CD4-positive, alpha-beta memory T cell (primary cell): ENCODE measurements around the gene PCLO. TPM values are rescaled to one million over a fixed set of nuclear protein-coding genes. Genes with fewer than 3 reads are reported as not detected.

ENCODE experiments used
- CTCF ChIA-PET: fragments of 350-600 bp; sonication (Branson Sonifier 250); formaldehyde crosslinking; loops from one replicate; lab custom pipeline; 2021; ENCODE audit warnings: inconsistent platforms; ENCODE audit not compliant: partially characterized antibody; lab: Charles Lee
- POLR2A ChIA-PET: fragments of 350-600 bp; sonication (Branson Sonifier 250); formaldehyde crosslinking; loops from one replicate; lab custom pipeline; 2021; ENCODE audit not compliant: partially characterized antibody; lab: Charles Lee
- DNase-seq, 5 donors: peaks; one replicate each; pipeline versions ENCODE4 v3.0.0 to v3.0.0-alpha.2; 2020 to 2022; ENCODE audit warnings: mixed read lengths in 1 of 5
- H3K27ac ChIP-seq: one replicate; pipeline ENCODE4 v1.7.0; 2013; ENCODE audit warnings: low read depth, low read length
- H3K27me3 ChIP-seq: 2 replicates; pipeline ENCODE4 v1.7.0; 2013; ENCODE audit warnings: mild to moderate bottlenecking, low read length, moderate library complexity; ENCODE audit not compliant: insufficient read depth
- H3K36me3 ChIP-seq: 2 replicates; pipeline ENCODE4 v1.7.0; 2013; ENCODE audit warnings: mild to moderate bottlenecking, low read length, moderate library complexity; ENCODE audit not compliant: insufficient read depth
- H3K4me1 ChIP-seq: 2 replicates; pipeline ENCODE4 v1.7.0; 2013; ENCODE audit warnings: mild to moderate bottlenecking, low read length, moderate library complexity; ENCODE audit not compliant: insufficient read depth
- H3K4me3 ChIP-seq, 2 donors: one replicate each; pipeline ENCODE4 v1.7.0; 2013; ENCODE audit warnings: low read length in 2 of 2, mild to moderate bottlenecking in 1 of 2
- H3K9me3 ChIP-seq, 2 donors: one replicate each; pipeline ENCODE4 v1.7.0; 2013; ENCODE audit warnings: low read length in 2 of 2, control low read depth in 1 of 2; ENCODE audit not compliant: control insufficient read depth in 1 of 2
- H3K27ac Mint-ChIP-seq, 7 donors: one replicate each; pipeline ENCODE4 v1.8.0; 2020 to 2021; ENCODE audit warnings: mixed read lengths in 7 of 7, mild to moderate bottlenecking in 6 of 7, inconsistent platforms in 3 of 7, moderate library complexity in 3 of 7
- H3K27me3 Mint-ChIP-seq, 2 donors: one replicate each; pipeline ENCODE4 v1.8.0; 2020 to 2021; ENCODE audit warnings: mixed read lengths in 2 of 2
- H3K36me3 Mint-ChIP-seq, 2 donors: one replicate each; pipeline ENCODE4 v1.8.0; 2020 to 2021; ENCODE audit warnings: mixed read lengths in 2 of 2, inconsistent platforms in 1 of 2, mild to moderate bottlenecking in 1 of 2
- H3K4me1 Mint-ChIP-seq, 4 donors: one replicate each; pipeline ENCODE4 v1.8.0; 2020 to 2021; ENCODE audit warnings: mixed read lengths in 4 of 4, mild to moderate bottlenecking in 1 of 4
- H3K4me3 Mint-ChIP-seq, 8 donors: one replicate each; pipeline ENCODE4 v1.8.0; 2020 to 2021; ENCODE audit warnings: mixed read lengths in 8 of 8, mild to moderate bottlenecking in 7 of 8, moderate library complexity in 6 of 8, inconsistent platforms in 3 of 8
- H3K9me3 Mint-ChIP-seq, 8 donors: one replicate each; pipeline ENCODE4 v1.8.0; 2020 to 2021; ENCODE audit warnings: mixed read lengths in 8 of 8, mild to moderate bottlenecking in 5 of 8, inconsistent platforms in 3 of 8, moderate library complexity in 1 of 8
- intact Hi-C: fragments of 100-400 bp; cut with micrococcal nuclease; formaldehyde crosslinking; loops from one replicate; pipeline ENCODE4 v1.15.1; 2023
- polyA plus RNA-seq, 2 donors: library from polyadenylated mRNA; unstranded; fragments of 300-500 nt; fragmentation: Illumina TruSeq; gene quantifications; one replicate each; pipeline ENCODE4 v1.2.3, GENCODE V29; 2021
- total RNA-seq, 2 experiments: library from RNA; stranded (reverse); gene quantifications; one replicate each; pipeline ENCODE4 v1.2.3, GENCODE V29; 2021

The PCLO gene
- total and polyA plus RNA-seq, 4 experiments from 2014 or later, result 0.03 TPM; not detected in 3

DNA sequence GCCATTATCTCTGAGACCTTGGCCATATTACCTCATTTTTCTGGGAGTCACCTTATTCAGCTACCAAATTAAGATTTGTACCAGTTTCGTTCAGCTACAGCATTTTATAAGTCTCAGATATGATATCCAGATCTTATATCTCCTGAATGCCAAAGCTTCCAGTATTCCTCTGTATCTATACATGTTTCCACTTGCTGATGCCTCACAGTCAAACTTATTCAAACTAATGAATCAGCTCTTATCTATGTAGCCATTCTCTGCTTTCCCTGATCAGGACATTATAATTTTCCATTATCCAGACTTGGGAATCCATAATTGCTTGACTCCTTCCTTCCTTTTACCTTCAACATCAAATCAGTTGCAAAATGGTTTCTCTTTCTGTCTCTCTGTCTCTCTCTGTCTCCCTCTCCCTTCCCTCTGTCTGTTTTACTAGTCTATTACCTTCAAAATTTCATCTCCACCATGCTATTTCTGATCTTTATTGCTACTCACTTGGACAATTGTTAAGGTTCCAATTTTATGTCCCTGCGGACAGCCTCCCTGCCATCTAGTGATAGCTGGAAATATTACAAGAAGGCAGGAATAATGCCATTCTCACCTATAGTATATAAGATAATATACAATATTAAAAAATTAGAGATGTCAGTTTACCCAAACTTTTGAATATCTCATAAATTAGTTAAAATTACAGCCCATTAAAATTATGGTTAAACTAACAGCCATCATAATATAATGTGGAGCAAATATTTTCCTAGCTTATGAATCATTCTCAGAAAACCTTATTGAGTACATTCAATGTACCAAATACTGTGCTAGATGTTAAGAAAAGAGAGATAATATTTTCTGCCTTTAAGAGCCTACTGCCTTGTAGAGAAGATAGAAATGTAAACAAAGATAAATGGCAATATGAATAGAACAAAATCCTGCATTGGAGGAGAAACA is 89.8 kb downstream of the PCLO start:
- ChIA-PET CTCF (no interaction called here), POLR2A (no interaction called here)
- Histone ChIP-seq H3K4me1 (no peaks in the 10 kb centered on the region), H3K4me3 (no peak overlapping the region), H3K27me3 (no peaks in the 10 kb centered on the region), H3K27ac (no peak overlapping the region), H3K36me3 (no peaks in the 10 kb centered on the region), H3K9me3 (no peaks in the 10 kb centered on the region)
- H3K27me3 Mint-ChIP-seq, result no peaks in the 10 kb centered on the region
- intact Hi-C loops, result no loop called here
- H3K36me3 Mint-ChIP-seq, result no peaks in the 10 kb centered on the region
- H3K4me1 Mint-ChIP-seq, result no peaks in the 10 kb centered on the region
- peaks cover 2 to 11% (median 6%) of the 10 kb centered on the region in 8 donors for H3K9me3 Mint-ChIP-seq
- H3K27ac Mint-ChIP-seq, result no peak overlapping the region
- no peak overlapping the region for H3K4me3 Mint-ChIP-seq
- DNase-seq, result no peak

- no peak overlapping the region for H3K27ac Mint-ChIP-seq
- H3K9me3 Mint-ChIP-seq, result peaks cover 0 to 6% (median 3%) of the 10 kb centered on the region in 8 donors
These were observed 97.0 kb downstream of the PCLO start for GRCh38 chr7:83065714-83066113.

DNA sequence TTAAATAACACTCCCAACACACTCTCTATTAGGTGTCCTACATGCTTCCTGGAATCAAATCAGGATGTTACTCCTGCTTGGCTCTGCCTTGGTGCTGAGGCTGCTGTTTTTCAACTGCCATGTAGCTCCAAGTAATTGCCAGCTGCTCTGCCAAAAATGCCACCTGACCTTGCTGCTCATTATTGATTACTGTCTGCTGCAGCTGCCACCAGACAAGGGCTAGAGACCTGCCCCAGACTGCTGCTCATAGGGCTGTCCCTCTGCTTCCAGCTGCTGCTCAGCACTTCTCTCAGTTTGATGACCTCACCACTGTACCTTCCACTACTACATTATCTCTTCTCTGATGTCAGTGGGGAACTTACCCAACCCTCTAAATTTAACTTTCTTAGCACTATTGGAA is 102.5 kb downstream of the PCLO start:
- Histone ChIP-seq H3K4me1 (no peaks in the 10 kb centered on the region), H3K4me3 (no peak overlapping the region), H3K27ac (no peak overlapping the region), H3K27me3 (no peaks in the 10 kb centered on the region), H3K36me3 (no peaks in the 10 kb centered on the region), H3K9me3 (no peaks in the 10 kb centered on the region)
- H3K27me3 Mint-ChIP-seq, result no peaks in the 10 kb centered on the region
- intact Hi-C loops, result no loop called here
- no peaks in the 10 kb centered on the region for H3K36me3 Mint-ChIP-seq
- no peaks in the 10 kb centered on the region for H3K4me1 Mint-ChIP-seq
- H3K9me3 Mint-ChIP-seq, result peaks cover 0 to 8% (median 4%) of the 10 kb centered on the region in 8 donors
- H3K4me3 Mint-ChIP-seq, result no peak overlapping the region
- ChIA-PET POLR2A (no interaction called here), CTCF (no interaction called here)
- DNase-seq, result no peak
- H3K27ac Mint-ChIP-seq, result no peak overlapping the region

More at GRCh38 chr7:83065714-83066113, 97.0 kb downstream of the PCLO start:
- Histone ChIP-seq H3K4me1 (no peaks in the 10 kb centered on the region), H3K27ac (no peak overlapping the region), H3K36me3 (no peaks in the 10 kb centered on the region), H3K4me3 (no peak overlapping the region), H3K27me3 (no peaks in the 10 kb centered on the region), H3K9me3 (no peaks in the 10 kb centered on the region)
- no peaks in the 10 kb centered on the region for H3K27me3 Mint-ChIP-seq
- H3K4me3 Mint-ChIP-seq, result no peak overlapping the region
- H3K36me3 Mint-ChIP-seq, result no peaks in the 10 kb centered on the region
- POLR2A ChIA-PET, result no interaction called here
- DNase-seq, result no peak
- CTCF ChIA-PET, result no interaction called here
- intact Hi-C loops, result no loop called here
- no peaks in the 10 kb centered on the region for H3K4me1 Mint-ChIP-seq

GRCh38 chr7:83058667-83059066 is 104.0 kb downstream of the PCLO start:
- ChIA-PET POLR2A (no interaction called here), CTCF (no interaction called here)
- H3K27ac ChIP-seq, result no peak overlapping the region
- no peak overlapping the region for H3K4me3 ChIP-seq
- H3K4me1 ChIP-seq, result no peaks in the 10 kb centered on the region
- no peak for DNase-seq
- Mint-ChIP-seq H3K9me3 (peaks cover 0 to 10% (median 3%) of the 10 kb centered on the region in 8 donors), H3K4me3 (no peak overlapping the region), H3K27ac (no peak overlapping the region), H3K4me1 (no peaks in the 10 kb centered on the region), H3K27me3 (no peaks in the 10 kb centered on the region), H3K36me3 (no peaks in the 10 kb centered on the region)
- no peaks in the 10 kb centered on the region for H3K36me3 ChIP-seq
- no peaks in the 10 kb centered on the region for H3K9me3 ChIP-seq
- intact Hi-C loops, result no loop called here
- no peaks in the 10 kb centered on the region for H3K27me3 ChIP-seq

- Histone ChIP-seq H3K4me3 (no peak overlapping the region), H3K9me3 (no peaks in the 10 kb centered on the region), H3K27me3 (no peaks in the 10 kb centered on the region), H3K36me3 (no peaks in the 10 kb centered on the region), H3K4me1 (no peaks in the 10 kb centered on the region), H3K27ac (no peak overlapping the region)
- H3K4me1 Mint-ChIP-seq, result peaks cover 0 to 1% (median 0%) of the 10 kb centered on the region in 4 donors
- H3K4me3 Mint-ChIP-seq, result no peak overlapping the region
- no peaks in the 10 kb centered on the region for H3K27me3 Mint-ChIP-seq
- H3K36me3 Mint-ChIP-seq, result no peaks in the 10 kb centered on the region
- peaks cover 0 to 14% (median 4%) of the 10 kb centered on the region in 8 donors for H3K9me3 Mint-ChIP-seq
- CTCF ChIA-PET, result no interaction called here
- DNase-seq, result no peak
- POLR2A ChIA-PET, result no interaction called here
- intact Hi-C loops, result no loop called here
- no peak overlapping the region for H3K27ac Mint-ChIP-seq
These were observed 107.5 kb downstream of the PCLO start for GRCh38 chr7:83055197-83055596.

DNA sequence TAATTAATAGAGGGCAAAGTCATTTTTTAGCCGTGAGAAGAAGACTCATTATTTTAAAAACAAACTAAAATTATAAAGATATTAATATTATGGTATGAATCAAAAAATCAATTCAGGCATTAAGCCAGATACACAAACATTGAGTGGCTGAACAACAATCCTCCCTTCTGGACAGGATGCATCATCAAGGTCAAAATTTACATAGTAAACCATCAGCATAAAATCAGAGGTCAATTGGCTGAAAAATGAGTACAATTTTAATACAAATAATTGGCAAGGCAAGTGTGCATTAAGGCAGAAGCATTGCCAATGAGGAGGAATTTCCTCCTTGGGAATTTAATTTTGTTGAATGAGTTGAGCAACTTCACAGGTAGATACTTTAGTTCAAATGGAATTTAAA is 108.2 kb downstream of the PCLO start:
- CTCF ChIA-PET, result no interaction called here

GRCh38 chr7:83053965-83054364 is 108.7 kb downstream of the PCLO start:
- Mint-ChIP-seq H3K4me1 (peaks cover 0 to 1% (median 0%) of the 10 kb centered on the region in 4 donors), H3K4me3 (no peak overlapping the region), H3K9me3 (peaks cover 0 to 10% (median 3%) of the 10 kb centered on the region in 8 donors), H3K27me3 (no peaks in the 10 kb centered on the region), H3K27ac (no peak overlapping the region), H3K36me3 (no peaks in the 10 kb centered on the region)
- CTCF ChIA-PET, result no interaction called here
- Histone ChIP-seq H3K9me3 (no peaks in the 10 kb centered on the region), H3K27ac (no peak overlapping the region), H3K36me3 (no peaks in the 10 kb centered on the region), H3K27me3 (no peaks in the 10 kb centered on the region), H3K4me1 (no peaks in the 10 kb centered on the region), H3K4me3 (no peak overlapping the region)
- POLR2A ChIA-PET, result no interaction called here
- intact Hi-C loops, result no loop called here
- no peak for DNase-seq

More for the DNA sequence above, 108.2 kb downstream of the PCLO start:
- no peaks in the 10 kb centered on the region for H3K27me3 Mint-ChIP-seq
- H3K36me3 Mint-ChIP-seq, result no peaks in the 10 kb centered on the region
- no peak overlapping the region for H3K4me3 Mint-ChIP-seq
- Histone ChIP-seq H3K4me3 (no peak overlapping the region), H3K4me1 (no peaks in the 10 kb centered on the region), H3K9me3 (no peaks in the 10 kb centered on the region), H3K36me3 (no peaks in the 10 kb centered on the region), H3K27ac (no peak overlapping the region), H3K27me3 (no peaks in the 10 kb centered on the region)
- peaks cover 0 to 11% (median 3%) of the 10 kb centered on the region in 8 donors for H3K9me3 Mint-ChIP-seq
- DNase-seq, result no peak
- peaks cover 0 to 1% (median 0%) of the 10 kb centered on the region in 4 donors for H3K4me1 Mint-ChIP-seq
- intact Hi-C loops, result no loop called here
- no peak overlapping the region for H3K27ac Mint-ChIP-seq
- POLR2A ChIA-PET, result no interaction called here
